HG02885 (cell line): Measurements from ENCODE around the gene WWC1.

Experiments
- ATAC-seq: cut with Tn5 transposase; IDR thresholded peaks from one replicate; pipeline ENCODE4 v1.9.1; 2021; ENCODE audit warnings: mild to moderate bottlenecking; ENCODE audit not compliant: unreplicated experiment, poor library complexity

Gene WWC1

DNA sequence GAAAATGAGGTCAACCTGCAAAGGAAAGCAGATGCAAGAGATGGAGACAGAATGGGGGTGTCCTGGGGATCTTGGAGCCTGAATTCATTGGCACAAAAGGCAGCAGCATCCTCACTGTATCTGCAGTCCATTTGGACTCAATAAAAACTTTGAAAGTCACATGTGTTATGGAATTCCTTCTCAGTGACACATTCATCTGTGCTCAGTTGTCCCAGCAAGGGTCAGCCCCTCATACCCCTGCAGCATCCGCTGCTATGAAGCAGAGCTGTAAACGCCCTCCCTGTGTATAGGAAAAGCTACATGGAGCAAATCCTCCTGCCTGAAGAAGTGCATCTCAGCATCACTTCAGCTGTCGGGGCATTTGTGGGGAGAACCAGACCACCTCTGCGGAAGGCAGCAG lies 180.3 kb downstream of the WWC1 start:
- no peak for ATAC-seq

DNA sequence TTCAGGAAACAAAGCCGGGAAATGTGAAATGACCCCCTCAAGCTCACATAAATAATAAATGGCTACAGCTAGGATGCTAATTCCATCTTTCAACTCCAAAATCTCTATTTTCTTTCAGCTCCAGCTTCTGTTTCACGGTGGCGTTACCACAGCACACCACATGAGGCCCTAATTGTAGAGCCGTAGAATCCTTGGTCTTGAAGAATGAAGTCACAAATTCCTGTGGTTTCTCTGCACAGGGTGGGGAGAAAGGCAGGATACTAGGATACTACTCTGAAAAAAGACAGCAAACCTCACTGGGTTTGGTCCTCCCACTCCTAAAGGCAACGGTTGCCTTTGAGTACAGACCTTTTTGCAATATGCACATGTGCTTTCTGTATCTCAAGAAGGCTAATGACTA lies 180.9 kb downstream of the WWC1 start:
- ATAC-seq = no peak

DNA sequence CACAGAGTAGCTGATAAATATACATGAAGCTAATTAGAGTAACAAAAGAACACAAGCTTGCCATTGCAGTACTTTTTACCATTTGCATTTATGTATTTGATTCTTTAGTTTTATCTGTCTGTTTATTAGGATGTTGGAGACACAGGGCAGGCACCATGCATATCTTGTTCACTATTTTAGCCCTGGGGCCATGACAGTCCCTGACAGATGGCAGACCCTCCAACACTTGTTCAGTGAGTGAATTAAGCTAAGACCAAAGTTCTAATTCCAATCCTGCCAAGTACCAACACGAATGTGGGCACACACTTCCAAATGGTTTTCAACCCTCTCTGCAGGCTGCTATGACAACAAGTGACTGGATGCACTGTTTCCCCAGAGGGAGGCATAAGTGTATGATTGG lies 182.9 kb downstream of the WWC1 start:
- no peak for ATAC-seq

DNA sequence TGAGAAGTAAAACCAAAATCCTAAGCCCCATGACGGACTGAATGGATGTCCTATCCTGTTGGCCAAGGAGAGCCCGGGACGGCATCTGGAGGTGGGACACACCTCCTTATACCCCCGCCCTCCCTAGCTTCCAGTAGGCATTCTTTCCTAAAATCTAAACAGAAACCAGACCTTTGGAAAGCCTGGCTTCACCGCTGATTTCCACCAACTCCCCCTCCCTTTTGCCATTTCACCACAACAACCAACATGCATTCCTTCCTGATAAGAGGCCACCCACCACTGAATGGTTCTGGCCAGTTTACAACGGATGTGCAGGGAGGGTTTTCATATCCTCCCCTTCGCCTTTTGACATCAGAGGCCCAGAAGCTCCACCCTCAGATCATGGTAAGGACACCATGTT lies 185.6 kb downstream of the WWC1 start:
- no peak for ATAC-seq

DNA sequence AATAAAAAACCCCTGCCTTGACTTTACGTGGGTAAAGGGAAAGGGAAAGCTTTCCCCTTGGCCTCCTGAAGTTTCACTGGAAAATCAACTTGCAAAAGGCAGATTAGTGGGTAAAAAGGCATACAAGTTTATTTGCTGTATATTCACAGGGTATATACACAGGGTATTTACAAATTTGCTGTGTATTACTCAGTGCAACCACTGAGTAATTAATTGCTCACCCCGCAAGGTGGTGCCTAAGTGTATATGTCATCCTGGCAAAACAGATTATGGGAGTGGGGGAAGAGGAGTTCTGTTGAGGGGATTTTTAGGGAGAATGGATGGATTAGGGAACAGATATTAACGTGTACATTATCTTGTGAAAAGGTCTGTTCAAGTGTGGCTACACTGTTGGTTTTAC lies 187.7 kb downstream of the WWC1 start:
- ATAC-seq = no peak

DNA sequence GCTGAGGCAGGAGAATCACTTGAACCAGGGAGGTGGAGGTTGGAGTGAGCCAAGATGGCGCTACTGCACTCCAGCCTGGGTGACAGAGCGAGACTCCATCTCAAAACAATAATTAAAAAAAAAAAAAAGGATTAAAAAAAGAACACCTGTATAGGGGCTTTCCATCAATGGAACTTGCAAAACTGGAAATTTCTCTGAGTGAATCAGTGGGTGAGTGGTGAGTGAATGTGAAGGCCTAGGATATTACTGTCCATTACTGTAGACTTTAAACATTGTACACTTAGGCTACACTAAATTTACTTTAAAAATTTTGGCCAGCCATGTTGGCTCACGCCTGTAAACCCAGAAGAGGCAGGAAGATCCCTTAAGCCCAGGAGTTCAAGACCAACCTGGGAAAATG lies 189.2 kb downstream of the WWC1 start:
- no peak for ATAC-seq

DNA sequence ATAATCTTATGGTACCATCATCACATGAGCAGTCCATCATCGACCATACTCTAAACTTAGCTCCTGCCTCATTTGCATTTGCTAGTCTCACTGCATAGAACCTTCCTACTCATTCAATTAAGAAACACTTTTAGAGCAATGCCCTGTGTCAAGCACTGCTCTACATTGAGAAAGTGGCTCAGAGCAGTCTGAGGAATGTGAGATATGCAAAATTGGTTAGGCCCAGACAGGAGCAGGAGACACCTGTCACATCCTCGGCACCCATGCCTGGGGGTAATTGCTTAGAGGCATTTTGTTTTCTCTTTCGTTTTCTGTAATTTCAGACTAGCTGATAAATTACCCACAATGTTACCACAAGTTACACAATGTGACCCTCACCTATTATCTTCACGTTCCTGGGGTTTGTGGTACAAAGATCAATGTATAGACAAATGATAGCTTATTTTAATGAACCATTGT lies 189.9 kb downstream of the WWC1 start:
- peak; percentile 96 for ATAC-seq

DNA sequence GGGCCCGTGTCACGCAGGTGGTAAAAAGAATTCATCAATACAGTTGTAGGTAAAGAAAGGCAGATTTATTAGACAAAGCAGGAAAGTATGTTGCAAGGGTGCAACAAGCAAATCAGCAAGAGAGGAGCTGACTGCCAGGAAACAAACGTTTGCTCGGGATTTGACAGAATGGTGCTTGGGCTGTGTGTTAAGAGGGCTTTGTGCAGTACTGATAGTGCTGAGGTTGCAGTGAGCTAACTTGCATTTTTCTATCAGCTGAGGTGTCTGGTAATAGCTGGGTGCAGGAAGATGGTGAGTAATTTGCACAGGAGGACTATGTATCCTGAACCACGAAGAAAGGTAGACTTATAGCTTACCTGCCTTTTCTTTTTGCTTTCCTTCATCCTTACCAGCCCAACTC lies 190.9 kb downstream of the WWC1 start:
- no peak for ATAC-seq

DNA sequence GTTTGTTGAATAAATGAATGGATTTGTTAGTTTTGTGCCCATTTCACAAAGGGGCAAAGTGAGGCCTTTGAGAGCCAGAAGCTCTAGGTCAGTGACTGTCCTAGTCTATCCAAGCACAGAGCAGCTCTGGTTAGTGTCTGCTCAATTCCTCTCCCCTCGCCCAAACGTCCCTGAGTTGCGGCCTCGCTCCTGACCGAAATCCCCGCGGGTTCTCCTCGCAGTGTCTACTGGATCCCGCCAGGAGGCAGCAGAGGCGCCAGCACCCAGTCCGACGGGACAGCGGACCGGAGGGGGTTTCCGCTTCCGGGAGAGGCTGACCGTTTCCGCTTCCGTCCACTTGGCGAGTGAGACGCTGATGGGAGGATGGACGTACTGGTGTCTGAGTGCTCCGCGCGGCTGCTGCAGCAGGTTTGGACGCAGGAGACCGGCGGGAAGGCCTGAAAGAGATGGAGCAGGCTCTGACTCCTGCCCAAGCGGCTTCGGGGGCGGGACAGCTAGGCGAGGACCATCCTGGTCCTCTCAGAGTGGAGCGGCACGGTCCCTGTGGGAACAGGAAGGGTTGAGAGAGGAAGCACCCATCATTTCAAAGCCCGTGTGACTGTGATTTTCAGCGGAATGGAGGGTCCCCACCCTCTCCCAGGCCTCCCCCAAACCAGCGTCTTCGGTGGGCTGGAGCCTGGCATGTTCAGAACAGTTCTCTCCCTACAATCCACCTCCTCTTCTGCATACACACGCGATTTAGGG lies 194.9 kb downstream of the WWC1 start, which contains the start of gene RARS1:
RARS1 (plus strand) TSS at position 336 of the 744 bp plus-strand sequence; CDS start at position 364, 28 bp downstream.
- peak; percentile 83 for ATAC-seq

DNA sequence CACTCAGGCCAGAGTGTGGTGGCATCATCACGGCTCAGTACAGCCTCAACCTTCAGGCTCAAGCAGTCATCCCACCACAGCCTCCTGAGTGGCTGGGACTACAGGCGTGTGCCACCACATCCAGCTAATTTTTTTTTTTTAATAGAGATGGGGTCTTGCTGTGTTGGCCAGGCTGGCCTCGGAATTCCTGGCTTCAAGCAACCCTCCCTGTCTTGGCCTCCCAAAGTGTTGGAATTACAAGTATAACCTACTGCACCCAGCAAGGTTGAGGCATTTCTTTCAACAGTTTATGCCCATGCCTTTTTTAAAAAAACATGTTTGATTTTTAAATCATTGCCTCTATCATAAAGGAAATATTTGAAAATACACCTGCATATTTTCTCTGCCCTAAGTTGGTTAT lies 197.6 kb downstream of the WWC1 start:
- no peak for ATAC-seq

DNA sequence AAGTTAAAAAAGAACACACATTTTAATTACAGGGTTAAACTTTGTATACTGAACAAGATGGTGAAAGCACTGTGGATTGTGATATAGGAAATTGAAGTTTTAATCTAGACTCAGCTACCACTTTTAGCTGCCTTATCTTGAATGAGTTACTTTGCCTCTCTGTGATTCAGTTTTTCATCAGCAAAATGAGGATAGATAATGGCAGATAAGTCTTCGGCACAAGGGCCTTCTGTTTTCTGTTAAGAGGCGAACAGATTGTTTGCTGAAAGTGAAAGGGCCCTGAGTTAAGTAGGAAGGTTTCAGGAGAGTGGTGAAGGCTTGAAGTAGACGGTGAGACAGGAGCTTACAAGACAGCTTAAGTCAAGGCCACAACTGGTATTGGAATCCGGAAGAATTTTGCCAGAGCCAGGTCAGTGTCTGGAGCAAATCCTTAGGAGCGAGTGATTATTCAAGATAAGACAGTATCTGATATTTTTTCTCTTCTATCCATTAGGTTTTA lies 202.7 kb downstream of the WWC1 start:
- ATAC-seq = no peak

DNA sequence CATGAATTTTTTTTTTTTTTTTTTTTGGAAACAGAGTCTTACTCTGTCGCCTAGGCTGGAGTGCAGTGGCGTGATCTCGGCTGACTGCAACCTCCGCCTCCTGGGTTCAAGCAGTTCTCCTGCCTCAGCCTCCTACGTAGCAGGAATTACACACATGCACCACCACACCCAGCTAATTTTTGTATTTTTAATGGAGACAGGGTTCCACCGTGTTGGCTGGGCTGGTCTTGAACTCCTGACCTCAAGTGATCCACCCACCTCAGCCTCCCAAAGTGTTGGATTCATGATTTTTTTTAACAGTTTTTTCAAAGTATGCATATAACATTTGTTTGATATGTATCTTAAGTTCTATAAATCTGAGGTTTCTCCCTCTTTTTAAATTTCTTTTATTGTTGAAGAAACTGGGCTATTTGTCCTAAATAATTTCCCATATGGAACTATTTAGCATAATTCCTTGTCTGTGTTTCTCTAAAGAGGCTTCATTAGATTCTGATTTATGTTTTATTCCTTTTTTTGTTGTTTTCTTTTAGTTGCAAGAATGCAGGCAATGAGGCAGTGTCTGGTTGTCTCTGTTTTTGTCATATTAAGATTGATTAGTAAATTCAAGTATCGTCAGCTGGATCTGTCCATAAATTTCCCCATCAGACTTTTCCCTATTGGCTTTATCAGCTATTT lies 211.3 kb downstream of the WWC1 start:
- ATAC-seq = no peak

DNA sequence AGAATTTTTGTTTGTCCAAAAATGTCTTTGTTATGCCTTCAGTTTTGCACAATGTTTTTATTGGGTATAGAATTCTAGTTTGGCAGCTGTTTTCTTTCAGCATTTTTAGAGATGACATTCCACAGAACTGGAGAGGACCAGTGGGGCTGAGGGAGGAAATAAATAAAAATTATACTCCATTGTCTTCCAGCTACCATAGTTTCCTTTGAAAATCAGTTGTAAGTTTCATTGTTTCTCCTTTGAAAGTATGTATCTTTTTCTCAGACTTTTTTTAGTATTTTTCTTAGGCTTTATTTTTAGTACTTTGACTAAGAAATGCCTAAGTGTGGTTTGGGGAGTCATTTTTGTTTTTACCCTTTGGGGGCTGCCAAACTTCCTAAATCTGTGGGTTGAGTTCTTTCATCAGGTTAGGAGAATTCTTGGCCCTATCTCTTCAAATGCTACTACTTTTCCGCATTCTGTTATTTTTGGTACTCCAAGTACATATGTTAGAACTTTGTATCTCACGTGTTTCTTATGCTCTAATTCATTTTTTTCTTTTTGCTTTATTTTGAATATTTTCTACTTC lies 222.5 kb downstream of the WWC1 start:
- no peak for ATAC-seq
